GM18520 (cell line): ENCODE results near the gene AURKAIP1.

Source experiments
- ATAC-seq: cut with Tn5 transposase; IDR thresholded peaks from one replicate; pipeline ENCODE4 v1.9.1; 2021; ENCODE audit not compliant: unreplicated experiment

AURKAIP1 gene

DNA sequence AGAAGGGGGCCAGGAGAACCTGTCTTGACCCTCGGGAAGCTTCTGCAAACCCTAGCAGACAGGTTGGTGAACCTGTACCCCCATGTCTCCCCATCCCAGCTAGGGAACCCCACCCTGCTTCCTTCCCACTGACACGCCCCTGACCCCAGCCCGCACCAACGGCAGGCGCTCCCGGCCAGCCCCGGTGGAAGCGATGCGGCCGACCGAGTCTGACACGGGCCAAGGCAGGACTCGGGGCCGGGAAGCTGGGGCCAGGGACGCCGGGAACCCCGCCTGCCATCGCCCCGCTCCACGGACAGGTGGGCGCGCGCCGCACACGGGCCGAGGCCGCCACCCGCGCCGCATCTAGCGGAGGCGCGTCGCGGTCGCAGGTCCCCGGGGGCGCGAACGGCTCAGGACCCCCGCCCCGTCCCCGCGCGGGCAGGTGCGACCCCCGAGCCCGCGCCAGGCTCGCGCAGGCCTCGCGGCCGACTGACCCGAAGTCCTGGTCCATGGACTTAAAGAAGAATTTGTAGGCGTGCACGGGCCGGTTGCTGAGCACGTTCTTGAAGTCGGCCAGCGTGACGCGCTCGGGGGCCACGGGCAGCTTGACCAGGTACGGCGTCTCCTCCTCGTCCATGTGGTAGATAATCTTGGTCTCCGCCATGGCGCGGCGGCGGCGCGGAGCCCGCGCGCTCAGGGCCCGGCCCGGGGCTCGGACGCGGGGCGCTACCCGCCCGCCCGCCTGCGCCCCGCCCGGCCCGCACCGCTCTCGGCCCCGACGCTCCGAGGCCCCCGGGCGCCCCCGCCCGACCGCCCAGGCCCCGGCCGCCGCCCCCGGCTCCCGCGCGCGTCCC lies 26.4 kb downstream of the AURKAIP1 start:
- ATAC-seq = no peak

DNA sequence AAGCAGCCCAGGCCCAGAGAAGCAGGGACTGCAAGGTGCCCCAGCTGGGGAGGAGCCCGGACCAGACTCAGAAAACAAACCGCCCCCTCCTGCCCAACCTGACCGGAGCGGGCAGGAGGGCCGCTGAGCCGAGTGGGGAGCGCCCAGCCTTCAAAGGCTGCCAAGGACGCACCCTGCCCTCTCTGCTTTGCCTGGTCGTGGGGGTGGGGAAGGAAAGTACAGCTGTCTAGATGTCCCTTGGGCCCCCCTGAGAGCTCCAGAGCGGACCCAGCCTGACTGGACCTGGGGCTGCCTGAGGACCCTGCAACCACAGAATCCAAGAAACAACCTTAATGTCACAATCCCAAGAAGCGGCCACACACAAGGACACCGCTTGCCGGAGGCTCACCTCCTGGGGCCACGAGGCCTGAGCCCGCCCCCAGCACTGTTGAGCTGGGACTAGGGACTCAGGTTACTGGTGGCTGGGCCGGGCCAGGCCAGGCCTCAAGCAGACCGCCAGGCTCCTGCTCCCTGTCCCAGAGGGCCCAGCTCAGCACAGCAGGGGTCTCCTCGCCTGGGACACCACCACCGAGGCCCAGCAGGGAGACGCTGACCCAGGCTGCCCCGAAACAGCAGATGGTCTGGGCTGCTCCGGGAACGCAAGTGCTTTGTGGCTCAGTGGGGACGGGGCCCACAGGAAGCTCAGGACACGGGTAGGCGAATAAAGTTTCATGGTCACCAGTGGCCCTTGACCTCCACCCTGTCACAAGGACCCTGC lies 27.2 kb downstream of the AURKAIP1 start:
- ATAC-seq = no peak

DNA sequence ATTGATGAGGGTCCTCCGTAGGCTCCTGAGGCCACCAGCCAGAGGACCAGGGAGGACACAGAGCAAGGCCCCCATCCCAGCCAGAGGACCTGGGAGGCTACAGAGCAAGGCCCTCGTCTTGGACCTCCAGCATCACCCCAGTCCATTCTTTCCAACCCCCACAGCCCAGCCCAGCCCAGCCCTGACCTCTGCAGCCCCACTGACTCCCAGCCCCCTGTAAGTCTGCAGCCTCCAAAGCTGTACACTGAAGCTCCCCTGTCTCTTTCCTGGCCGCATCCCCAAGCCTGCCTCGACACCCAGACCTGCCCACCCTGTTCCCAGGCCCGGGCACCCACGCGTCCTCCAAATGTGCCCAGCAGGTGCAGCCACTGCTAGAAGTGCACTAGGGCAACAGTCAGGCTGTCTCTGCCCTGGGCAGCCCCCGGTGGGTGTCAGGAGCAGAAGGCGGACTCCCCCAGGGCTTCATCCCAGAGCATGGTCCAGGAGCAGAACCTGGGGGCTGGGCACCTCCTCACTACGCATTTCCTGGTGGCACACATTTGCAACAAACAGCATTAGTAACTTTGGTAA lies 27.9 kb downstream of the AURKAIP1 start:
- ATAC-seq = no peak

DNA sequence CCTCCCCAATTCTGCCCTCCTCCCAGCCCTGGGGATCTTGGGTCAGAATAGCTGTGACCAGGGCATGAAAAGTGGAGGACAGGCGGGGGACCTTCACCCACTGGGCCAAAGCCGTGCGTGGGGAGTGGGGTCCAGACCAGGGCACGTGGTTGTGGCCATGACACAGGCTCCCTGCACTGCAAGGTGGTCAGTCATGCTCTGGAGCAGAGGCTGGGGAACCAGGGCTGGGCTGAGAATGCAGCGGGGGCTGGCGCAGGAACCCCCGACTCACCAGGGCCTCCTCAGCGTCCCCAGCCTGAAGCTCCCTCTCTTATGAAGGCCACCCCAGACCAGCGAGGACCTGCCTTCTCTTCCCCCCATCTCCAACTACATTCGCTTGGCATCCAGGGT lies 28.5 kb downstream of the AURKAIP1 start:
- ATAC-seq = no peak

DNA sequence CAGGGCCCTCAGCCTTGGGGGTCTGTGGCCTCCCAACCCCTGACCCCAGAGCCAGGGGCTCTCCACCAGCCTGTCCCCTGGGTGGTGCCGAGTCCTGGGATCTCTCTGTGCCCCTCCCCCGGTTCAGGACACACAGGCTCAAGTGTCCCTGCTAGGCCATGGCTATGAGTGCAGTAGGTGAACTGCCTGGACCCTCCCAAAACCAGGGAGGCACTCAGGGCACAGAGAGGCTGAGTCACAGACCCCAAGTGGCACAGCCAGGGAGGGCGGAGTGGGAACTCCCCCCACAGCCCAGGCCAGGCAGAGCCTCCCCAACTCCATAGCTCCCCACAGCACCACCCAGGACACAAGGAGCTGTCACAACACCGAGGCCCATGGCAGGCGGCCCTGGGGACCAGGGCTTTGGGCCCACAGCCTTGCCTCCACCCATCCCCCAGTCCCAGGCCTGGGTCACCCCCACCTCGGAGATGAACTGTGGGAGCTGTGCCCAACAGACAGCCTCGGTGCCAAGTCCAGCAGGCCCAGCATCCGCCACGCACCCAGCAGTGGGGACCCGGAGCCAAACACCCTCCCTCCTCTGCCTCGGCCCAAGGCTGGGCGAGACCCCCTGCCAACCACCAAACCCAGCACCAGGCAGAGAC lies 29.0 kb downstream of the AURKAIP1 start:
- no peak for ATAC-seq

DNA sequence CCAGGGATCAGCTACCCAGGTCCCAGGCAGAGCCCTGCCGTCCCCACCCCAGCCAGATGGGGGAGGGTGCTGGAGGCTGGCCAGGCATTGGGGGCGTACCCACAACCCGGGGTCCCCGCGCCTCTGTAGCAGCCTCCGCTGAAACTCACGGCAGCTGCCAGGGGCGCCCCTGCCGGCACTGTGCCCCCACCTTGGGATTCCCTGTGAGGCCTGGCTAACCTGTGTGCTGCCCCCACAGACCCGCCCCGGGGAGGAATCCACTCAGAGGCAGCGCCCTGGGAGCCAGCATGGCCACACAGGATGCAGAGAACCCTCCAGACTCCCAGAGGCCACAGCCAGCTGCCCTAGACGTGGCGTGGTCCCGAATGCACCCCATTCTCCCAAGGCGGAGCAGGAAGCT lies 29.6 kb downstream of the AURKAIP1 start:
- ATAC-seq = no peak

DNA sequence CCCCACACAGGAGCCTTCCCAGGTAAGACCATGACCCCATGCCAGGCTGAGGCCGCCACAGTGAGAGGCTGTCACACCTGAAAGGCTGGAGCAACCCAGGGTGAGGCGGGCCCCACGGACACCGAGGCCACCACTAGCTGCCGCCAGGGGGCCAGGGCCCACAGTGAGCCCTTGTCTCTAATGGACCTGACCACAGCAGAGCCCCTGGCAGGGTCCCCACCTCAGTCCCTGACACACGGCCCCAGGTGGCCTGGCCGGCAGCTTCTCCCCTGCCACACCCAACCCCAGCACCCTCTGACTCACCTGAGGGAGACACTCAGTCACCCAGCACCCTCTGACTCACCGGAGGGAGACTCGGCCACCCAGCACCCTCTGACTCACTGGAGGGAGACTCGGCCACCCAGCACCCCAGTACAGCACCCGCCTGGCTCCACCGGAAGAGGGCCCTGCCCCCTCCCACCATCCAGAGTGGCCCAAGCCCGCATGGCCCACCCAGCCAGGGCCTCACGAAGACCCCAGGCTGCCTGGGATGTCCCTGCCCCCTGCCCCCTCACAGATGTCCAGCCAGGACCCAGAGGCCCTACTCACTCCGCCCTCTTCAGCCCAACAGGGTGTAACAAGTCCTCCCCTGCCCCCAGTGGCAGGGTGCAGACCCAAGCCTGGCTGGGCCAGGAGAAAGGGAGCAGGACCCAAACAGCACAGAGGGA lies 30.2 kb downstream of the AURKAIP1 start:
- no peak for ATAC-seq

DNA sequence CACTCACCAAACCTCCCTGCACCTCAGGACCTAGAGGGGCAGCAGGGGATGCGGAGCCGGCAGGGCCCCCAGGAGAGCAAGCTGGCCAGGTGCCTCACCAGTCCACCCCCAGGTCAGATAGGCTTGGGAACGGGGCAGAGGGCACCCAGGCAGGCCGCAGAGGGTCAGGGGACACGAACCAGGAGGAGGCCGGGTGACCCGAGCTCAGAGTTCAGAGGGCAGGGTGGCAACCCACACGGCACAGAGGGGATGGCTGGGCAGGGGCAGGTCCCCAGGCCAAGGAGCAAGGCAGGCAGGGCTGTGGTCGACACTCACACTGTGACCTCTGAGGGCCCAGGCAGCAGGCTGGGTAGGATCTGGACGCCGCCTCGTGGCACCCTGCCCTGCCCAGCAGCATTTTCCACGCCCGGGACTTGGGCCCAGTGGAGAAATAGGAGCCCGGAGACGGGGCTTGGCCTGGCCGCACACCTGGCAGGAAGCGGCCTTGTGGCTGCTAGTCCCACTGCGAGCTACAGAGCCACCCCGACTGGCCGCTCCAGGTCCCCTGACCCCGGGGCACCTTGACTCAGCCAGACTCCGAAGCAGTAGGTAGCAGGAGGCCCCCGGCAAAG lies 31.1 kb downstream of the AURKAIP1 start:
- ATAC-seq = no peak

DNA sequence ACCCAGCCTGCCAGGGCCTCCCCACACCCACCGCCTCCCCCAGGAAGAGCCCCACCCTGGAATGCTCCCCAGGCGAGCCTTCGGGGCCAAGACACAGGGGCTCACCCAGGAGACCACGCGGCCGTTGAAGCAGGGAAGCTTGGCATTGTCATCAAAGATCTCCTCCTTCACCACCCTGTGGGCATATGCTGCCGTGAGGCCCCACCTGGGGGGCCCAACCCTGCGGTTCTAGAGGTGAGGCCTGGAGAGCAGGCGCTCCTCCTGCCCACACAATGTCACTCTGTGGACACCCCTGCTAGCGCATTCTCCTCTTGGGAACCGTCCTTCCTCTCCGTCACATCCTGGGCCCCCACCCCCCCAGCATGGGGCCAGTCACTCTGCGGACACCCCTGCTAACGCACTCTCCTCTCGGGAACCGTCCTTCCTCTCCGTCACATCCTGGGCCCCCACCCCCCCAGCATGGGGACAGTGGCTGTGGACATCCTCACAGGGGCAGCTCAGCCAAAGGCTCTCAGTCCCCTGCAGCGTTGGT lies 32.4 kb downstream of the AURKAIP1 start:
- no peak for ATAC-seq

DNA sequence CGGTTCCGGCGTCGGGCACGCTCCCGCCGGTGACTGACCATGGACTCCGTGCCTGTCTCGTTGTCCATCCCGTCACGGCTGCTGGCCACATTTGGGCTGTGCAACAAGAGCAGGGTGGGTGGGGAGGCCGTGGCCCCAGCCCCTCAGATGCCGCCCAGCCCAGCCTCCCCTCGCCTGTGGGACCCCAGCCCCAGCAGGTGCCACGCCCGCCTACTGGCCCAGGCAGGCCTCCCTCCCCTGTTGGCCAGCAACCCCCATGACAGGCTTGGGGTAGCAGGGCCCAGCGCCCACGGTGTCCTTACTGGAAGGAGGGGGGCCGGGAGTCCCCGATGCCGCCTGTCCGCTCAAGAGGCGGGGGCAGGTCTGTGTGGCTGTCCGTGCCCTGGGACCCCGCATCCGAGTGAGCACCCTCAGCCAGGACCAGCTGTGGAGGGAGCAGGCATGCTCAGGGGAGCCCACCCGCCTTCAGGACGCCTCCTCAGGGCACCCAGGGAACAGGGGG lies 32.9 kb downstream of the AURKAIP1 start:
- no peak for ATAC-seq

DNA sequence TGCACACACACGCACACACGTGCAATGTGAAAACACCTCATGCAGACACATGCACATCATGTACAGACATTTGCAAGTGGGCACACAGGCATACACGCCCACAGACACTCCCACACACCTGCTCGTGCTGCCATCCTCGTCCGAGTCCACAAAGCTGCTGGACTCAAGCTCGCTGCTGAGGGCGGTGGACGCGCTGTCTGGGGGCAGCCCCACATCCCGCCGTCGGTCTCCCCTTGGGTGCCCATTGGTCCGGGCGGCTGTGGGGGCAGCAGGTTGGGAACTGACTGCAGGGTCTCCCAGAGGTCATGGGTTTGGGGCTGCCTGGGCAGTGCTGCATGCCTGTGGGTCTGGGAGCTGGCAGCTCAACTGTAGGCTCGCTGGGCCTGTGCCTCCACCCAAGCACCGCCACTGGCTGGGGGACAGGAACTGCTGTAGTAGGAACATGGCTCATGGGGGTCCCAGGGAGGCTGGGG lies 33.4 kb downstream of the AURKAIP1 start:
- ATAC-seq = no peak

DNA sequence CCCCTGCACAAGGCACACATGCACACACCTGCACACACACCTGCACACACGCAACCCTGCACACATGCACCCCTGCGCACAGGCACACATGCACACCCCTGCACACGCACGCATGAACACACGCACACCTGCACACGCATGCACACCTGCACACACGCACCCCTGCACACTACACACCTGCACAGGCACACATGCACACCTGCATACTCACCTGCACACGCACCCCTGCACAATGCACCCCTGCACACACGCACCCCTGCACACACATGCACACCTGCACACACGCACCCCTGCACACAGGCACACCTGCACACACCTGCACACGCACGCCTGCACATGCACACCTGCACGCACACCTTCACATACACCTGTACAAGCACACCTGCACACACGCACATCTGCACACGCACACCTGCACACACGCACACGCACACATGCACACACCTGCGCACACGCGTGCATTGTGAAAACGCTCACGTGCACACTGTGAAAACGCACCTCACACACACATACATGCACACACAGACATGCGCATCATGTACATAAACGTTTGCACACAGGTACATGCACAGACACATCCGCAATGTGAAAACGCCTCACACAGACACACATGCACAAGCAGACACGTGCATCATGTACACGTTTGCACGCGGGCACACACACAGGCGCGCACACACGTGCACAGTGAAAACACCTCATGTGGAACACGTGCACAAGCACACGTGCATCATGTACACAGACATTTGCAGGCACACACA lies 34.0 kb downstream of the AURKAIP1 start:
- ATAC-seq = no peak

DNA sequence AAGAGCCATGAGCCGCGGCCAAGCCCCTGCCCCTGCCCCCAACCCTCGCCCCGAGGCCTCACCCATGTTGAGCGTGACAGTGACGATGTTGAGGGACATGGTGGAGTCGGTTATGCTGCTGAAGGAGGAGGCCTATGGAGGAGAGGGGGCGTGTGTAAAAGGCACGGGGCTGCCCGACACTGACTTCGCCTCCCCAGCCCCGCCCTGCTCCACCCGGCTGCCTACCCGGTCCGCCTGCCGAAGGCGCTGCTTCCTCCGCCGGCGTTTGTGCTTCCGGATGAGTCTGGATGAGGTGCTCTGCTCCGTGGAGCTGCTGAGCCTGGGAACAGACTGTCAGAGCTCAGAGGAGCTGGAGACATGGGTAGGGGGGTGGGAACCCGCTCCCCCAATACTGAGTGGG lies 34.8 kb downstream of the AURKAIP1 start:
- ATAC-seq = no peak

DNA sequence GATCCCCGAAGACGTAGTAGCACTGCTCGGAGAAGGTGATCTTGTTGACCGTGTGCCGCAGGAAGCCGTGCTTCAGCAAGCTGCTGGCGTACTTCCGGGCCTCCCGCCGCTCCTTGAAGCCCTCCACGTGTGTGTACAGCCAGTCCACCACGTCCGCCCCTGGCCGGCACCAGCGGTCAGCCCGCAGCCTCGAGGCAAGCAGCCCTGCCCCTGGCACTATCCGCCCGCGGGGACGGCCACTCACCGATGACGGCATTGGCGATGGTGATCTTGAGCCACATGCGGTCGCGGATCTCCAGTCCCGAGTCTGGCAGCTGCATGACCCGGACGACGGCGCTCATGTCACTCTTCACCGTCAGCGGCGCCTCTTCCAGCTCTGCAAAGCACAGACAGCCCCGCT lies 36.7 kb downstream of the AURKAIP1 start:
- no peak for ATAC-seq

DNA sequence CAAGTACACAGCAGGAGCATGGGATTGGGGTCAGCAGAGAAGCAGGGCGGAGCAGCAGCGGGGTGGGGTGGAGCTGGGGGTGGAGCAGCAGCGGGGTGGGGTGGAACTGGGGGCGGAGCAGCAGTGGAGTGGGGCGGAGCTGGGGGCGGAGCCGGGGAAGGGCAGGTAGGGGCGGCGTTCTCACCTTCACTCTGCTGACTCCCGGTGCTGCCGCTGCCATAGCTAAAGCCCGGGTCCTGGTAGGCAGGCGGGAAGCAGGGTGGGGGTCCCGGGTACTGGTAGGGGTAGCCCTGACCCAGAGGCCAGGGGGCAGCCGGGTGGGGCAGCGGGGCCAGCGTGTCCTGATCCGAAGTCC lies 37.2 kb downstream of the AURKAIP1 start:
- no peak for ATAC-seq

DNA sequence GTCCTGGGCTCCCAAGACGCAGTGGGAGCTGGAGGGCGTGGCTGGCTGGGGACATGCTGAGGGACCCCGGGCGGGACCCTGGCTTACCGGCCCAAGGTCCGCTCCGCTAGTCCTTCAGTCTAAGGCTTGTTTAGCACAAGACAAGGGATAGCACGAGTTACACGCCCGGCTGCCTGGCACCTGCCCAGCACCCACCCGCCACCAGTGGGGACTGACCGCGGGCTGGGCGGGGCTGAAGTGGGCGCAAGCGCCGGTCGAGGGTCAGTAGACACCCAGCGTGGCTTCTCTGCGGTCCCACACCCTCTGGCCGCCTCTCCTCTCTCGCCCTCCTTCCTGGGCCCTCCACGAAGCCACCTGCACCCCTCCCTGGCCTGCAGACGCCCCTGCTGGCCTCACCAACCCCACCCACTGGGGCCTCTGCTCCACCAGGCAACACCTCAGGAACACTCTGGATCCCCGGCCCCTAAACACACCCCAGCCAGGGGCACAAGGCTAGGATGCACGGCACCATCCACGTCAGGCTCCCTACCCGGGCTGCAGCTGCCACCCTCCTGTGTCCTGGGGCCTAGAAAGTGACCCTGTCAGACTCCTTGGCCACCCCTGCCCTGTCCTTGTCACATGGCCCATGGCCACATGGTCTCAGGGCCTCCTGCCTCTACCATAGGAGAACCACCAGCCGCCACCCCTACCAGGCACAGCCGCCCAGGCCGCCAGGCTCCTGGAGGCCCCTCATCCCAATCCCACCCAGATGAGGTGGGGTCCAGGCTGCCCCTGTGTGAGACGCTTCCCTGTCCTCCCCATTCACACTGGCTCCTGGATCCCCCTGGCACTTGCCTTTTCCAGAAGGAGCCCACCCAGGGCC lies 37.8 kb downstream of the AURKAIP1 start:
- ATAC-seq = no peak

DNA sequence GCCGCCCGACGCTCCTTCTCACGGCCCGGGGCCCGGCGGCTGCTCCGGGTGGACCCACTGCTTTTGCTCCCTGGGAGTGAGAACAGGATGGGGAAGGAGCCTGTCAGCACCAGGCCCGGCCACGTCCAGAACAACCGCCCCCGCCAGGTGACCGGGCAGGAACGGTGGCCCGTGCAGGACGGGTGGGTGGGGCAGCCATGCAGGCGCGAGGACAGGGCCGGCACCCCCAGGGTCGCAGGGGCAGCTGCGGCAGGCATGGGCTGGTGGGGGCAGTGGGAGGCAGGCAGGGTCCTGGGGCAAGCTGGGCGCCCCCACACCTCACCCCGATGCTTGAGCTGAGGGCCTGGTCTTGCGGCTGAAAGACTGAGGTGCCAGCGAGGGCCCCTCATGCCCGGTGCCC lies 38.6 kb downstream of the AURKAIP1 start:
- no peak for ATAC-seq

DNA sequence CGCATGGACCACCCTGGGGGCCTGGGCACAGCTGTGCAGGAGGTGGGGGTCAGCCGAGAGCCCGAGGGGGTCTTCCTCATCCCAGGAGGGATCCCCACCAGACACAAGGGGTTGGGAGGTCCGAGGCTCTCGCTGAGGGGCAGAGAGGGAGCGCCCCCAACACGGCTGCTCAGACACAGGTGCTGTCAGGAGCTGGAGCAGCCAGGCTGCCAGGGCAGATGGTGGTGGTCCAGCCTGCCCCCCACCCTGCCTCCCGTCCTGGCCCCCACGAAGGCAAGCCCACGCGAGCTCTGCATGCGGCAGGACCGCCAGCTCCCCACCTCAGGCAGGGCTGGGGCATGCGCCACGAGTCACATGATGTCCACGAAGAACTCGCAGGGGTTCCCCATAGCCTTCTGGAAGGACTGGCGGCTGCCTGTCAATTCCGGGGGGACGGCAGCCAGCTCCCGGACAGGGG lies 39.2 kb downstream of the AURKAIP1 start:
- ATAC-seq = no peak
